T-helper 1 cell treated with Interleukin-12 subunit alpha and Interleukin-12 subunit beta and Interleukin-4 antibody, amounts not matched to agents 30 ng/mL and 1 ng/mL, for 36 hours (primary cell): ENCODE data around the gene CEL. TPM values are rescaled to one million over a fixed set of nuclear protein-coding genes. Genes with fewer than 3 reads are reported as not detected.

ENCODE experiments used
- intact Hi-C: fragments of 100-400 bp; cut with micrococcal nuclease; formaldehyde crosslinking; loops from one replicate; pipeline ENCODE4 v1.15.1; 2024
- total RNA-seq: library from RNA; stranded (reverse); gene quantifications from 2 replicates; pipeline ENCODE4 v1.2.3, GENCODE V29; 2022

Gene CEL
- total RNA-seq, 1 donor from 2014 or later: 1.5 TPM

- intact Hi-C loops: loop anchor here (5.0 kb wide), 1 partner anchor 69 kb away; the partner anchor contains the start of gene GTF3C5
Observed at GRCh38 chr9:133101356-133102189, 39.8 kb downstream of the CEL start.

DNA sequence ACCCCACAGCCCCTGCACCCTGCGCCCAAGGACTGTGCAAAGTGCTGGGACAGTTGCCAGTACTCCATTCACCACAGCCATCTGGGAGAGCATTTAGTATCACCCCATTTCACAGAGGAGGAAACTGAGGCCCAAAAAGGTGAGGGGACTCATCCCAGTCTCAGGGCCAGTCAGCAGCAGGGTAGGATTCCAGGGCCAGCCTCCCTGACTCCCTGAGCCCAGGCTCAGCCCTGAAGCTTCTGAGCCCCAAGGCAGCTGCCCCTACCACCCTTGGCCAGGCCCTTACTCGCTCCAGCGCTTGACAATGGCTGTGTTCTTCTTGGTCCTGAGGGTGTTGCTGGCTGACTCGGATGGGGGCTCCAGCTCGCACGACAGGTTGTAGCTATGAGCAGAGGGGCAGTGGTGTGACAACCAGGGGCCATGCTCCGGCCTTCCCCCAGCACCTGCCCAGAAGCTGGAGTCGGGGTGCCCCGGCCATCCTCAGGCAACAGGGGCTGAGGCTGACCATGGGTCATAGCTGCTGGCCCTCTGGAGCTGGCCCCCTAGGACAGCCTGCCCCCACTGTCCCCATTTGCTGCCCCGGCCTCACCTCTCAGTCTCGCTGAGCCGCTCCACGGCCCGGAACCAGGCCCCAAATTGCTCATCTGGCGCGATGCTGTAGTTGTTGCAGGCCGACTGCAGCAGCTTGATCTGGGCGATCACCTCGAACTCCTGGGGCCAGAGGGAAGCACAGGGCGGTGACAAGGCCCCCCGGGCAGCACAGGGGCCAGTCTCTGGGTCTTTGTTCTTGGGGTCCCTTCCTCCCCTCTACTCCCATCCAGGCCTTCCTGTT lies 40.6 kb downstream of the CEL start:
- intact Hi-C loops: loop anchor here (1.0 to 5.0 kb wide), 2 partner anchors 42 to 70 kb away; partner anchors contain the start of gene GTF3C5

GRCh38 chr9:133103183-133103986 lies 41.6 kb downstream of the CEL start:
- intact Hi-C loops: loop anchor here (1.0 to 5.0 kb wide), 2 partner anchors 41 to 71 kb away; partner anchors contain the start of gene GTF3C5

DNA sequence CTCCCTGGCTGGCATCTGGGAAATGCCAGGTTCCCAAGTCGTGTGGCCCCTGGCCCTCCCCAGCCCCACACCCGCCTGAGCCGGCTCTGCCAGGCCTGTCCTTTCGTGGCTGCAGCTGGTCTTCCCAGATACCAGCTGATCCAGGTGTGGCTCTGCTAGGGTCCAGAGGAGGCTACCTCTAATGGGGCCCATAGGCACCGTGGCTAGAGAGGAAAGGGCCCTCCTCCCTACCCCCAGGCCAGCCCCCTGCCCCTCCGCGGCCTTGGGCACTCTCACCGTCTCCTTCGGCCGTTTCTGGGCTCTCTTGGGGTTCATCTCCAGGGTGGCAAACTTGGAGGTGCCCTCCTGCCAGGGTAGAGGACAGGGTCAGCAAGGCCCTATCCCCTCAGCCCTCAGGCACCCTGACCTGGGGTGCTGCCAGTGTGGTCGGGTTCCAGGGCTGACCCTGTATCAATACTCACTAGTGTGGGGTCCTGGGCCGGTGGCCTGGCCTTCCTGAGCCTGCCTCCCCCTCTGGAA lies 42.3 kb downstream of the CEL start:
- intact Hi-C loops: loop anchor here (1.0 to 5.0 kb wide), 2 partner anchors 40 to 72 kb away; partner anchors contain the start of gene GTF3C5

DNA sequence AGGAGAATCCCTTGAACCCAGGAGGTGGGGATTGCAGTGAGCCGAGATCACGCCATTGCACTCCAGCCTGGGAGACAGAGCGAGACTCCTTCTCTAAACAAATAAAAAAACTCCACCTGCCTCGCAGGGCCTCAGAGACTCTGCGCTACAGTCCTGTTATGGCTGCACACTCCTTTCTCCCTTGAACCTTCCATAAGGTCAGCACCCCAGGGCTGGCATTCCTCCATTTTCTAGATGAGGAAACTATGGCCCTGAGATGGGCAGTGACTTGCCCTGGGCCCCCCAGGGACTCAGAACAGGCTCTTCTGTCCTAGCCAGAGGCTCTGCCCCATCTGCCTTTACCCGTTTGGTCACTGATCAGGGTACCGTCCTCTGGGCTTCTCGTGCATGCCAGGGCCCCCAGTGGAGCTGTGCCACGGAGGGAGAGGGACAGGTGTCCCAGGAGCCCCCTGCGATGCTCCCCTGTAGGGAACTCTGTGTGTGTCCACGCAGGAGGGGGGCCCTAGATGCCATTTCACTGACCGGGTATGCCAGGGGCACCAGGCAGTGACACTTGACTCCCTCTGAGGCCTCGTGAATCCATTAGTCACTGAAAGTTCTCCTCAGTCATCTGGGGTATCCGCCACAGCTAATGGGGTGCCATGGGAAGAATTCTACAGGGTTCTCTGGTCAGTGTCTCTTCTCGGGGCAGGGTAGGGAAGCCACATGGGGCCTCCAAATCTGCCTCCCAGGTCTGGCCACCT lies 43.1 kb downstream of the CEL start:
- intact Hi-C loops: loop anchor here (5.0 kb wide), 1 partner anchor 73 kb away; the partner anchor contains the start of gene GTF3C5

DNA sequence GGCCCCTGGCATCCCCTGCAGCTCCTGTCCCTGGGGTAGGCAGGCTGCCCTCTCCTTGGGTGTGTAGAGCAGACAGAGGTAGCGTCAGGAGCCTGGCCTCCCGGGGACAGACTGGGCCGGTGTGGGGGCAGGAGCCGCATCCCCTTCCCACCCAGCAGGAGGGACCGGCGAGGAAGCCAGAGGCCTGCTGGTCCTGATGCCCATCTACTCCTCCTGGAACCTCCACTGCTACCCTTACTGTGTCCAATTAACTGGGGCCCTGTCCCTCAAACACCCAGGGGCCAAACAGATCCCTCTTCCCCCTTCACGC lies 43.6 kb downstream of the CEL start:
- intact Hi-C loops: no loop called here

GRCh38 chr9:133106511-133107244 lies 44.9 kb downstream of the CEL start:
- intact Hi-C loops: no loop called here

DNA sequence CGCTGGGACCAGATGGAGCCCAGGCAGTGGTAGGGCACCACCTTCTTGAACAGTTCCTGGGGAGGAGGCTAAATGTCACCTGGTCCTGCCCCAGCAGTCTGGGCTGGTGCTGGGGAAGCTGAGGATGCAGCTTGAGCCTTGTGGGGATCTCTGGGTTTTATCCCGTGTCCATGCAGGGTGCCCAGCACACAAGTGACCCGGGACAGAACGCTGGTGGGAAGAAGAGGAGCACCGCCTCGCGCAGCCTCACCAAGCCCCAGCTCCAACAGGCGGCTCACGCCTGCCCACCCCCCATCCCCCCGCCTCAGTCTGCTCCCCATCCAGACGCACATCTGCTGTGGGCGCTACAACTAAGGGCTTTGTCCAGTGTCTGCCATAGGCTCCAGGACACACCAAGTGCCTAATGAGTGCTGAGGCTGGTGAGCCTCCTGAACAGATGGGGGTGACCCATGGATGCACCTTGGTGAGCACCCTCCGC lies 45.5 kb downstream of the CEL start:
- intact Hi-C loops: no loop called here

DNA sequence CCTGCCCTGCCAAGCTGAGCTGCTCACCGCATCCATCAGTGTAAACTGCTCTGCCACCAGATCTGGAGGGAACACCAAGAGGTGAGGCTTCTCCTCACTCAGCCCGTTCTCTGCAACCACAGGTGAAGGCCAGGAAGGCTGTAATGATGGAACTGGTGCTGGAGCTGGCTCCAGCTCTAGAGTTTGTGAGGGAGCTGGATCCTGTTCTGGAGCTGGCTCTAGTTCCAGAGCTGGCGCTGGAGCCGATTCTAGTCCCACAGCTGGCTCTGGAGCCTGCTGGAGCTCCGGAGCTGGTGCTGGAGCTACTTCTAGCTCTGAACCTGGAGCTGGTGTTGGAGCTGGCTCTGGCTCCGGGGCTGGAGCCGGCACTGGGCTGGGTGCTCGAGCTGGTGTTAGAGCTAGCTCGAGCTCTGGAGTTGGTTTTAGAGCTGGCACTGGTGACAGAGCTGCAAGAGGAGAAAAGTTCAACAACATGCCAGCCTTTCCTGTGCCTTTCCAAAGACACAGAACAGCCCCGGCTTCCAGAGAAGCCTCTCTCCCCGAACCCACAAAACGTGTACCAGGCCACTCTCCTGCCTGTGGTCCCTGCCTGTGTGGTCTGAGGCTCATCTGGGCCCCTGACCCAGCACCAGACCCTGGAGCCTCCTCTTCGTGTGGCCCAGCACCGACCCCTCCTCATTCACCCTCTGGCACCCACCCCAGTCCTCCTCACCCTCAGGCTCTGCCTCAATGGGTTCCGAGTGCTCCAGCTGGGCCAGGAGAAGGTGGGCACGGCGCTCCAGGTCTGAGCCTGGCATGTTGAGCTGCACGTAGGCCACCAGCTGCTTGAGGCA lies 46.4 kb downstream of the CEL start:
- intact Hi-C loops: no loop called here

- intact Hi-C loops: no loop called here
Observed at GRCh38 chr9:133108794-133109641, 47.2 kb downstream of the CEL start.

DNA sequence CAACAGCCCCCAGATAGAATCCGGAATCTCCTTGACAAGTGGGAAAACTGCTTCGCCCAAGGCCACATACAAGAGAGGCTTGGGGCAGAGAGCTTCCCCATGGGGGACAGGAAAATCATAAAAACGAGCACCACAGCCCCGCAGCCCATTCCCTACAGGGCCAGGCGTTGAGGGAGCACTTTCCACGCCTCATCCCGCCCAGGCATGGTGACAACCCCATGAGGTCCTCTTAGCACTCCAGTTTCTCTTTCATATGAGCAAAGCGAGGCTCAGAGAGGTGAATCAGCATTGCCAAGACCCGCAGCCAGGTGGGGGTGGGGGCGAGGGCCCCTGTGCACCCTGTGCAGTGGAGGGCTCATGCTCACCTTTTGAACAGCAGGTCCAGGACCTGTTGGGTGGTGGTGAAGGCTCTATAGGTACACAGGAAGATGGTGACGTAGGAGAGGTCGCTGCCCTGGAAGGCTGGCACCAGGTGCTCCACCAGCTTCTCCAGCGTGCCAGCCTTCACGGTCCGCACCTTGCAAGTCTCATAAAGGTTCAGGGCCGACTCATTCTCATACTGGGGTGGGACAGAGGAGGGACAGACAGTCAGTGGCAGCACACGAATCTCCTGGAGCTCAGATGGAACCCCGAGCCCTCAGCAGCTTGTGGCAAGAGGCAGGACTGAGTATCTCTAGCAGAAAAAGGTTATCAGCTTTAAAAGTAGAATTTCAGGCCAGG lies 48.3 kb downstream of the CEL start:
- intact Hi-C loops: no loop called here

- intact Hi-C loops: no loop called here
Observed at GRCh38 chr9:133111808-133112662, 50.3 kb downstream of the CEL start.

GRCh38 chr9:133112663-133113026 lies 50.9 kb downstream of the CEL start:
- intact Hi-C loops: no loop called here

DNA sequence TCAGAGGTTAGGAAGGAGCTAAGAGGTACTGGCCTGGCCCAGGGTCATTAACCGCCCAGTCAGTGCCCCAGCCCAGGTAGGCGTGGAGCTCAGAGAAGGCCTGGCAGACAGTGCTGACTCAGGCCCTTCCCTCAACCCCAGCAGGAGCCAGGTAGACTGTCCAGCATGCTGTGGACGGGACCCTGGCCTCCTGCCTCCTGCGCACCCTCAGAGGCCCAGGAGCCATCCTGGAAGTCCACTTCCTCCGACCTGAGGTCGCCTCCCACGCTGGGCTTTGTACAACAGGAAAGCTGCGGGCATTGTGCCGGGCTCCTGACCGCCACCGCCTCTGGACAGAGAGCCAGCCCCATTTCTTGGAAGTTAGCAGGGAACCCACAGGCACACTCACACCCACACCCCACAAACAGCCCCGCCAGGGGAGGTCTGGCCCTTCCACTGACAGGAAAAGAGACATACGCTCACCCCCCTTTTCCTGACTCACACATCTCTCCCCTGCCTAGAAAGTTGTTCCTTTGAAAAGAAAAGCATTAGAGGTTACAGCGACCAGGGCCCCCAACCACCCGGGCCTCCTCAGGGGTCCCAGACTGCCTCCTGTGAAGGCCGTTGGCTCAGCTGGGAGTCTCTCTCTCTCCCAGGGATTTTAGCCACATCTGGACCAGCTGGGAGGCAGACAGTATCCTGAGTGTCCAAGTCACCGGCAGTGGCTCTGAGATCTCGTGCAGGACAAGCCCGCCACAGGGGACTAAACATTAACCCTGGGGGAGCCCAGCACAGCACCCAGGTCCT lies 51.6 kb downstream of the CEL start:
- intact Hi-C loops: no loop called here
